ENCODE results near the gene TFB1M.
"Not testable (repeated sequence)": the region's sequence is repeated elsewhere in the genome, so short reads cannot be mapped to it uniquely, and the experiment has no call there.

Gene TFB1M

GRCh38 chr6:155234167-155234566 lies 80.1 kb downstream of the TFB1M start:
- DNase-seq: no peak

- DNase-seq: no peak
Observed at GRCh38 chr6:155232848-155233247, 81.4 kb downstream of the TFB1M start.

GRCh38 chr6:155230975-155231374 lies 83.3 kb downstream of the TFB1M start:
- DNase-seq: not testable (repeated sequence)

DNA sequence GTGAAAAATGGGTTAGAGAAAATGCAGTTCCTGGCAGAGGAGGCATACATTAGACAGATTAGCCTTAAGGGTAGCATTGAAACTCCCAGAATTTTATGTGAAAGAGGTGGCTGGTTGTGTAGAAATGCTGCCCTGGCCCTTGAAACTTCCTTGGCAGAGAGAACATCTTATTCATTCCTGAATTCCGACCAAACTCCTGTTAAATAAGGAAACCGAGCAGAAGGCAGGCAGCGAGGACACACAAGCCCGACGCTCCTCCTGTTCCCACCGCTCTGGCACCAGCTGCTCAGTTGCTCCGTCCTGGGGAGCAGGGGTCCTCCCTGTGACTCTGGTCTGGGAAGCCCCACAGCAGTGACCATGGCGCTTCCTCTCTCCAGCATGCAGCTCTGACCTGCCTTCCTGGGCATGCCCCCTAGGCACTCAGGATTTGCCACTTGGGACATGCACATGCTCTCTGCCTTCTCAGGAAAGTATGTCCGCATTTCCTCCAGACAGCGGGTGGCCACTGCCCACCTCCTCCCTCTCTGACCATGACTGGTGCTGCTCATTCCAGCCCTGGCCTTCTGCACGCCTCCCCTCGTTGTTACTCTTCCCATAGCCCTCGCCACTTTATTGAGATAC lies 85.6 kb downstream of the TFB1M start:
- no peak for DNase-seq

DNA sequence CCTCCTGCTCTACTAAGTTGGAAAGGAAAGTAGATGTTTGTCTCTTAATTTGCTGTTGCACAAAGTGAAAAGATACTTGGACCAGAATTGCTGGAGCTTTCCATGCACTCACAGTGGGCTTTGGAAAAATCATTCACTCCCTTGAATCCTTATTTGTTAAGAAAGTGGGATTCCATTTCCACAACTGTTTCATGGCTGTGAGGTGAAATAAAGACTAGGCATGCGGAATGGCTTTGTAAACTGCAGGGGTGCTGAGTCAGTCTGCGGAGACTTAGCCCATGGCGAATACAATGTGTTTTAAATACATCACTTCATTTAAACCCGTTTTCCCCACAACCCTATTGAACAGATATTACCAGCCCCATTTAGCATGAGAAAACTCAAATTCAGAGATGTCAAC lies 87.2 kb downstream of the TFB1M start:
- DNase-seq: no peak

- no peak for DNase-seq
Observed at GRCh38 chr6:155224618-155225017, 89.7 kb downstream of the TFB1M start.

DNA sequence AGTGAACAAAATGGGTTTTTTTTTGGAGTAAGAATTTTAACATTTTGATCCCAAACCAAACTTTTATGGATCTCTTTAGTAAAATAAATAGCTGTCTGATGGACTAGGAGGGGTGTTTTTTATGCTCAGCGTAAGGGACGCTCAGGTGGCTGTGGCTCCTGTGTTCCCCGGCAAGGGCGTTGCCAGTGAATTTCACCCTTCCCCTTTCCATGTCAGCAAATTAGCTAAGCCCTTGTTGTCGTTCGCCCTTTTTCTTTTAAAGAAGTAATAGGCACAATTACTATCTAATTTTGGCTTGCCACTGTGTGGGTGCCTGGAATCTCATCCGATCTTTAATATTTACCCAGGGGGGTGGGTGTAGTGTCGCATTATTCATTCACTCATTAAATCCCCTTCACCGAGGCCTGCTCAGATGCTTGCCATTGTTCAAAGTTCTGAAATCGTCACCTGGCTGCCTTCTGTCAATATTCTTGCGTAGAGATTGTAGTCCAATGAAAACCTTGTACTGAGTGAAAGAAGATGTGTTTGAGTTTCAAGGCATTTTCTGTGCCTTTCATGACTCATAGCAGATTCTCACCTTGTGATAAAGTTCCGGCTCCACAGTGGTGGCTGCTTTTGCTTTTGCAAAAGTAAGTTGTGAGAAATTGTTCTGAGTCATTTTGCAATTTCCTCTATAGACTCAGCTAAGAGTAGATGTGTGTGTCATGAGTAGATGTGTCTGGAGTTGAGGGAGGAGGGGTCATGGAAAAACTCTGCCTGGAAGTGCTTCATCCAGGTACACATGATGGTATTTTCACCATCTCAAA lies 90.4 kb downstream of the TFB1M start:
- no peak for DNase-seq

DNA sequence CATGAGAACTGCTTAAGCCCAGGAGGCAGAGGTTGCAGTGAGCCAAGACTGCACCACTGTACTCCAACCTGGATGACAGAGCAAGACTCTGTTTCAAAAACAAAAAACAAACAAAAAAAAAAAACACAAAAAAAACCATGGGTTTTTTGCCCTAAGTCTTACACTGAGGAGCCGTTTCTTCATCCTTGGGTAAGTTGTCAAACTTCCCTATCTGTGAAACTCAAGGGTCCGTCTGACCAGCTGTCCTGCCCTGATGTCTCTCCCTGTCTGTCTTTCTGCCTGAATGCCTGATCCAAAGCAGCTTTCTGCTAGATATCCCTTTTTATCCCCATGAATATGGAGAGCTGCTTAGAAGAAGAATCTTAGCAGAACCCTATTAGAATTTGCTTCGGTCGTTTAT lies 91.8 kb downstream of the TFB1M start:
- DNase-seq: no peak

GRCh38 chr6:155221086-155221485 lies 93.2 kb downstream of the TFB1M start:
- no peak for DNase-seq

DNA sequence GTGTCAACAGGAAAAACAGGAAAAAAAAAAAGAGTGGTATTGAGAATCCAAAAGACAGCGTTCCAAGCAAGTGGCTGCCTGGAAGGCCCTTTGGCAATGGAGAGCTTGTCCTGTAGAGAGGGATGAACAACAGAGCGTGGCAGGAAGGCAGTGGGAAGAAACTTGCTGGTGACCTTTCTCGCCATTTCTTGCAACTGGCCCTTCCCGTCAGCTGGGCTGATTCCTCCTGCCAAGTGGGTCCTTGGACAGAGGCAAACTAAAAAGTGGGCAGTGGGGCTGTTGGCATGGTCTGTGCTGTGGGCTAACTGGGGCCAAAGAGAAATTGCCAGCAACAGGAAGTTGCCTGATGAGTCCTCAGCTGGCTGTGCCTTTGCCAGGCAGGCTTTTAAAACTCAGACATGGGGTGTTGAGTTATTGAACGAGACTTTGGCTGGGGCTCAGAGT lies 94.4 kb downstream of the TFB1M start:
- DNase-seq: no peak

DNA sequence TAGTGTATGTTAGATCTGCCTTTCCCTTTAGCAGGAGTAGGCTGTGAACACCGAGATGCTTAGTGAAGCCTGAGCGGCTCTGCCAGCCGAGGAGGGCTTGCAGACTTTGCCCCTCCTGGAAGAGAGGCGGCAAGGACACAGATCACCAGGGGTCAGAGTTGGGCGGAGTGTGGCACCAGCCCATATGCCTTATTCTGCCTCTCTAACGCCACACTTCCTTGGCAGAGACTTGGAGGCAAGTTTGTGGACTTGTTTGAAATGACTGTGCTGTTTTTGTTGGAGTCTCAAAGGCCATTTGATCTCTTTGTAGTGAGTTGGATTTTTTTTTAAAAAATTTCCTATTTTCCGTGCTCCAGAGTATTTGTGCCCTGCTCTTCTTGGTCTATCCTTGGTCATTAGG lies 95.0 kb downstream of the TFB1M start:
- DNase-seq: no peak

DNA sequence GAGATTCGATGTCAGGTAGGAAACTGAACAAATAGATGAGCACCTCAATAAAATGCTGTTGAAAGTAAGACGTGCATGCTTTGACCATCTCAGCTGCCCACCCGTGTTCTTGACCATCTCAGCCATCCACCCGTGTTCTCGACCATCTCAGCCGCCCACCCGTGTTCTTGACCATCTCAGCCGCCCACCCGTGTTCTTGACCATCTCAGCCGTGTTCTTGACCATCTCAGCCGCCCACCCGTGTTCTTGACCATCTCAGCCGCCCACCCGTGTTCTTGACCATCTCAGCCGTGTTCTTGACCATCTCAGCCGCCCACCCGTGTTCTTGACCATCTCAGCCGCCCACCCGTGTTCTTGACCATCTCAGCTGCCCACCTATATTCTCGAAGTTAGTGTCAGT lies 95.6 kb downstream of the TFB1M start:
- DNase-seq: not testable (repeated sequence)

DNA sequence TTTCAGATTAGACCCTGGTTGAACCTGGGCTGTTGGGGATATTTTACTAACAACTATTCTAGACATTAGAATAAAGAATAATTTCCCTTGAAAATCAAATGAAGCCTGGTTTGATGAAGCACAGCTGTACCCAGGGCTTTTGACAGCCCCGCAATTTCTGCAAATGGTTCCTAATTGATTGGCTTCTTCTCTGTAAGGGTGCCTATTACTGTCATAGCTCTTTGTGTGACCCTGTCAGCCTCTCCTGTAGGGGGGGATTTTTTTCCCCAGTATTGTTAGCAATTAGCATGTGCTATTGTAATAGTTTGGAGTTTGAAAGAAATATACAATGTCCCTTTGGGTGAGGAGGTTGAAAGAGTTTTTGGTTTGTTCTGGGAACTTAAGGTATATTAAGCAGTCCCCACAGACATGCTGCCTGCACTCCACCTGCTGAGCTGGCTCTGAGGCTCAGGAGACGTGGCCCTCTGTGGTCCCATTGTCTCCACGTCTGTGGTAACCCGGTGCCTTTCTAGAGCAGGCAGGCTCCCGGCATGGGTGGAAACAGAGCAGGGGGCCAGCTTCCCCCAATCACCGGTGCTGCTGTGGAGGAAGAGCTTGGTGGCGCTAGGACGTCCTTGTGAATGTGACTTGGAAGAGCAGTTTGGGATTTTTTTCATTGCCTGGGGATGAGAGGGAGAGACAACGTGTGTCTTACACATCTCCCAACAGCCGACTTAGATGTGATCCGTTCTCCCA lies 97.8 kb downstream of the TFB1M start:
- no peak for DNase-seq

GRCh38 chr6:155215906-155216305 lies 98.4 kb downstream of the TFB1M start:
- no peak for DNase-seq

DNA sequence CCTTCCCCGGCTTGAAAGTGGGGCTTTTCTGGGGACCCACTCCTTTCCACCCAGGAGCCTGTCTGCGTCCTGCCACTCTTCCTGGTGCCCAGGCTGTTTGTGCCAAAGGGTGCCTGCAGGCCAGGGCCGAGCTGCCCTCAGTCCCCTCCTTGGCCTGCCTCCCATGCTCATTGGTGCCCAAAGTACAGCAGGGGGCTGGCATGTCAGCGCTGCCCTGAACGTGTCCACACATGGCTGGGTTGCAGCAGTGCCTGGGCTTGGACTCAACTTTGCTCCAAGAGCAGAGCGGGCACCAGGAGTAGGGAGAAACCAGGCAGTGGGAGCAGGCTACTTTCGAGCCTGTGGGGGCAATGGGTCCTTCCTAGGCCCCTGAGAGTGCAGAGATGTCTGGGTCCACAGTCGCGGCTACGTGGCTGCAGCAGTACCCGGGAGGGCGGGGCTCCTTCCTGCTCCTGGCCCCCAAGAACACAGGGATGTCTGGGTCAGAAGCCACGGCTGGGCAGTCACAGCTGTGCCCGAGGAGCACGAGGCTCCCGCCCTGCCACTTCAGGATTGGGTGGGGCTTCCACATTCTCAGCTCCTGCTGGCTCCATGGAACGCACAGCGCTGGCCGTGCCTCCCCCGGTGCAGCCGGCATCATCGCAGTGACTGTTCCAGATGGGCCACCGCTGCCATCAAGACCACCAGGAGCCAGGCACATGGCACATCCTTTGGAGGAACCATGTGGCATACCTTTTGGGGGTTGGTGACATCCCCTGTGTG lies 100.5 kb downstream of the TFB1M start:
- DNase-seq: no peak

GRCh38 chr6:155212616-155213380 lies 101.5 kb downstream of the TFB1M start:
- DNase-seq: no peak

- no peak for DNase-seq
Observed at GRCh38 chr6:155212106-155212505, 102.2 kb downstream of the TFB1M start.

- DNase-seq: no peak
Observed at GRCh38 chr6:155207223-155207622, 107.1 kb downstream of the TFB1M start.
